ENCODE measurements around the gene CPNE5.

Gene CPNE5

GRCh38 chr6:36743538-36744303 lies 95.5 kb downstream of the CPNE5 start:
- DNase-seq (ENCODE audit: low read depth), result no peak

DNA sequence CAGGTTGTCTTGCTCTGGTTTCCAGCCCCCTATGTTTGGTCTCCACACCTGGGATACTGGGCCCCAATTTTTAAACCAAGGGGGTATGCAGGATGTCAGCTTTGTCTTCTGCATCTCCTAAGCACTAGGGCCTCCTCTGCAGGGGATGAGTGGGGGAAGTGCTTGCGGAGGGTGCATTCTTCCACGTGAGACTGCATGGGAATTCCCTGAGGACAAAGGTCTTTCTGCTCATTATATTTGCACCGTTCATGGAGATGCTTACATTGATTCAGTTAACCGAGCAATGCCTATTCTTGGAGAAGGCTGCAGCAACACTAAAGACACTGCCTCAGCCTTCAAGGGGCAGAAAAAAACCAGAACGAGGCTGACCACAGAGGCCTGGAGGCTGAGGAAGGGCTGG lies 96.2 kb downstream of the CPNE5 start:
- no peak for DNase-seq (ENCODE audit: low read depth)

DNA sequence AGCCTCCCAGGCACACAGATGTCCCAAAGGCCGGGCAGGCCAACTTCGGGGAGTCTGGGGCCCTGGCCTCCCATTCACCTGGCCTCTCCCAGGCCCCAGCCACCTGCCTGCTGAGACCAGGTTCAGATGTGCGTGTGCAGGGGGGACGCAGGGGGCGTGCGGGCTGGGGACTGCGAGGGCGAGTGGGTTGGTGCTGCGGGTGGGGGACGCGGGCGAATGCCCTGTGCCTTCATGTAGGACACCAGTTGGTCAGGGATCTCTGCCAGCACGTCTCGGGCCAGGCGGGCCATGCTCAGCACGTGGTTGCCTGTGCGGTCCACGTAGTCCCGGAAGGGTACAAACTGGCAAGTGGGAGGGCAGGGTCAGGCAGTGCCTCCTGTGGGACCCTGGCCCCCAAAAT lies 97.1 kb downstream of the CPNE5 start:
- no peak for DNase-seq (ENCODE audit: low read depth)

- no peak for DNase-seq (ENCODE audit: low read depth)
Measured at GRCh38 chr6:36740818-36741179, 98.4 kb downstream of the CPNE5 start.

DNA sequence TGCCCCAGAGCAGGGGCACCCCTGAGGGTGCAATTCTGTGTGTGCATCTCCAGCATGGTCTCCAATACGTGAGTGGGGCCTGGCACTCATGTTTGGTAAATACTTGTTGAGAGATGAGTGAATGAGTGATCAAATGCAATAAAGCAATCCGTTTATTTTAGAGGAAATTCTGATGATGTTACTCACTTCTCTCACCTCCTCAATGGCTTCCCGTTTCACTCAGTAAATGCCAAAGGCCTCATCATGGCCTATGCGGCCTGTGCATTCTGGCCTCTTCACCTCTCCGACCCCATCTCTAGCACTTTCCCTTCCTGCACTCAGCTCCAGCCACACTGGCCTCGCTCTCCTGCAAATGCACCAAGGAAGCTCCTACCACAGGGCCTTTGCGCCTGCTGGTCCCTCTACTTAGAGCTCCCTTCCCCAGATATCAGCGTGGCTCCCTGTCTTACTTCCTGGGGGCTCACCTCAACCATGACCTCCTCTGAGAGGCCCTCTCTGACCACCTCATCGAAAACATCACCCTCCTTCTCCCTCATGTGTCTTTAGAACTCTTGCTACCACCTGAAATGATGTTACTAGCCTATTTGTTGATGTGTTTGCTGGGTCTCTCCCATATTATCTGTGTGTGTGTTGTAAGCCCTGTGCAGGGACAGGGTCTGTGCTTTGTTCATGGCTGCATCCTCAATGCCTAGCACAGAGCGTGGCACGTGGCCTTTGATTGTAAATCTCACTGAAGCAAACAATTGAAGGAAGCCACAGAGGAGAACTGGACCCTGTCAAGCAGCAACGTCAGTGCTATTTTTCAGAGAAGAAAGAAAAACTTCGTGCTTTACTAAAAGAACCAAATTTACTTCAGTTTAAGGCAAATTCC lies 99.1 kb downstream of the CPNE5 start:
- no peak for DNase-seq (ENCODE audit: low read depth)

- no peak for DNase-seq (ENCODE audit: low read depth)
Measured at GRCh38 chr6:36738108-36738507, 101.1 kb downstream of the CPNE5 start.

DNA sequence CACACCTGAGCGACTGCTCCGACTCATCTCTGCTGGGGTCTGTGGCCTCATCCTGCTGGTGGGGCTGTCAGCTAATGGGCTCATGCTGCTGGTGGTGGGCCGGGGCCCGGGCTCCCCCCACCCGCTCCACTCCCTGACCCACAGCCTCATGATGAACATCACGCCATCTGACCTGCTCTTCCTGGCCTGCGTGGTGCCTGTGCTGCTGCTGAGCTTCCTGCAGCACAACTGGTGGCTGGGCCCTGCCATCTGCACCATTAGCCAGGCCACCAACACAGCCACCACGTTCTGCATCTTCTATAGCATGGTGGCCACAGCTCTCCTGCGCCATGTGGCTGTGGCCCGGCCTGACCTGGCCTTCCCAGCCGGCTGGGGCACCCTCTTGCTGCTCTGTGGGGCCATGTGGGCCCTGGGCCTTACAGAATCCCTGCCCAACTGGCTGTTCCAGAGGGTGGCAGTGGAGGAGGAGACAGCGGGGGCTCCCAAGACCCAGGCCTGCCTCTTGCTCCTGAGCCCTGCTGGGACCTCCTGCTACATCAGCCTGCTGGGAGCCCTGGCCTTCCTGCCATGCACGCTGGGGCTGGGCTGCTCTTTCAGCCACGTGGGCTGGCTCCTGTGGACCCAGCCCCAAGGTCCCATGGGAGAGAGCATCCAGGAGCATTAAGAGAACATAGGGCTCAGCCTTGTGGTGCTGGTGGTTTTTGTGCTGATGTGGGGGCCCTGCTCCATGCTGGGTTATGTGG lies 102.0 kb downstream of the CPNE5 start:
- no peak for DNase-seq (ENCODE audit: low read depth)

GRCh38 chr6:36735110-36736071 lies 103.9 kb downstream of the CPNE5 start:
- DNase-seq (ENCODE audit: low read depth), result no peak

DNA sequence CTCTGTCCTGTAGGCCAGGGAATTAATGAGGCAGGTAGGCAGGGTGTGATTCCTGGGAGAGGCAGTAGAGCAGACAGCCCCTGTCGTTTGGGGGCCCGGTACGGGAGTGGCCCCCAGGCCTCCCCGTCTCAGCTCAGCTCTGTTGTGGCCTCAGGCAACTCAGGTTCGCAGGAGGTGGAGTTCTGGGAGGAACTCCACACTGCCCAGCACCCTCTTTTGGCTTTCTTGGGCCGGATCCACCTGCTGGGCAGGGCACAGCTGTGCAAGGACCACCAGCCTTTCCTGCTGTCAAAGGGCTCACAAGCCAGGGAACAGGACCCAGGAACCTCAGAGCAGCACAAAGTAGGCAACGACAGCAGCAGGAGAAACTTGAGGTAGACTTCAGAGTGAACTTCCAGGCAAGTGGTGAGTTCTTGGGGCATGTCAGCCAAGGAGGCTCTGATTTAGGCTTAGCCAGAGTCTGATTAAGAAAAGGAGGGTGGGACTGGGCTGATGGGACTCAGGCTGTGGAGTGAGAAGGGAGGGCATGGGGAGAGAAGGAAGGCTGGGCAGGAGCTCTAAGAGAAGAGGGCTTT lies 104.7 kb downstream of the CPNE5 start:
- no peak for DNase-seq (ENCODE audit: low read depth)

GRCh38 chr6:36733300-36733699 lies 105.9 kb downstream of the CPNE5 start:
- DNase-seq (ENCODE audit: low read depth), result no peak

DNA sequence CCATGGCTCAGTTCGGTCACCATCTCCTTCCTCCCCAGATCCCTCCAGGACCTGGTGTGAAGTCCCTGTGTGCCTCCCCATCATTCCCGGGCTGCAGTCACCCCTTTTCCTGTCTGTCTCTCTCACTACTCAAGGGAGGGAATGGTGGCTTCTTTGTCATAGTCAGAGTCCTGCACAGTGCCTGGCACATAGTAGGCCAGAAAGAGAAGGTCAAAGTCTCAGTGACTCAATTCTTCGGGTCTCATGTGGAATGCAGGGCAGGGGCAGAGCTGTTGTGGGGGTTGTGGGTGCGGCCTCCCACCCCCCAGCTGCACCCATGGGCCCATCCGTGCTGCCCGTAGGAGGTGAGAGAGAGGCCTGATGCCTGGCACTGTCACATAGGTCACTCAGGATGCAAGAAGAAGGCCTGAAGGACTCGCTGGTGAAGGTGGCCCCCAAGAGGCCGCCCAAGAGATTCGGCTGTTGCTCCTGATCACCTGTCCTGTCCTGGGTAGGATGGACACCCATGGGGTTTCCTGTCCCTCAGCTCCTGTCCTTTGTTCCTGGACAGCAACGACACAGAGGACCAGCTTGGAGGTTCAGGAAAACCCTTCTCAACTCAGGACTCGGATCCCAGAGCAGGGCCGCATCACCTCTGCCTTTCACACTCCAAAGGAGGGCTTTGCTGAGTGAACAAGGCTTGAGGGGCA lies 107.5 kb downstream of the CPNE5 start:
- no peak for DNase-seq (ENCODE audit: low read depth)

DNA sequence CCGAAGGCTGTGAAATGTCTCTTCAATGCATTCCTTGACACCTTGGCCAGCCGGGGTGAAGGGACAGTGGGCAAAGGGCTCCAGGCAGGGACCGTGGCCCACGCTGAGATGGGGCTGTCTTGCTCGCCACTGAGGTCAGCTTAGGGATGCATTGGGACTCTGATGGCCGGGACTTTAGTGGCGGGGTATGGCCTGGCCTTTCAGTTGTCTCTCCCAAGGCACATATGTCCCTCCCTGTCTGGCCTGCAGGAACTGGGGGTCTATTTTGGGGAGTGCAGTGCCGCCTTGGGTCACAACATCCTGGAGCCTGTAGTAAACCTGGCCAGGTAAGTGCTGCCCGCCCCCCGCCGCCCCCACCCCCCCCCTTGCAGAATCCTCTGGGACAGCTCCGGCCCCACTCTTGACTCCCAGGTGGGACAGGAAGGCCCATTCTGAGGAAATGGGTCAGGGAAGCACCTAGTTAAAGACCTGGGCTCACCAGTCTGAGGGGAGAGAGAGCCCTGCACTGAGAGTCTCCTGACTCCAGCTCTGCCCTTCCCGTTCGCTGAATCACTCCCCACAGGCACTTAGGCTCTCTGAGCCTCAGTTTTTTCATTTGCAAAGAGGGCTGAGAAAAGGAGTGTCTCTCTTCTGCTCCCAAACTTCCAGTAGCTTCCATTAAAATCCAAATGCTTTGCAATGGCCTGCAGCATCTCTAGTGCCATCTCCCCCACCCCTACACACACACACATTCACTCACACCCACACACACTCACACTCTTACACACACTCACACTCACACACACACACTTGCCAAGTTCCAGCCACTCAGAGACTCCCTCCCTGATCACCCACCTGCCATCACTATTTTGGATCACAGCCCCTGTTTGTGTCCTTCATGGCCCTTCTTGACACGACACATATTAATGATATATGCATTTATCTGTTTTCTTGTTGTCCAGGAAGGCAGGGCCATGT lies 108.5 kb downstream of the CPNE5 start:
- DNase-seq (ENCODE audit: low read depth), result no peak

DNA sequence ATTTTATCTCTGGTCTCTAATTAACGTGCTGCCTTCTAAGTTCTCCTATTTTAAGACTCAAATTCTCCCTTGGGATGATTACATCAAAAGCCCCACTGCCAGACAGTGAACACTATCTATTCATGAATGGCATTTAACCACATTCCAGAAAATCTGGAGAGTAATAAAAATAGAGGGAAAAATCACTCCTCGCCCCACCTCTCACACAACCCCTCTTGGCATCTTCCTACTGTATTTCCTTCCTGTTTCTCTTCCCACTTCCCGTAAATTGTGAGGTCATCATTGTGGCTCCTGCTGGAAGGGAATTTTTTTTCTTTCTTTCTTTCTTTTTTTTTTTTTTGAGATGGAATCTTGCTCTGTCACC lies 110.1 kb downstream of the CPNE5 start:
- DNase-seq (ENCODE audit: low read depth), result no peak

DNA sequence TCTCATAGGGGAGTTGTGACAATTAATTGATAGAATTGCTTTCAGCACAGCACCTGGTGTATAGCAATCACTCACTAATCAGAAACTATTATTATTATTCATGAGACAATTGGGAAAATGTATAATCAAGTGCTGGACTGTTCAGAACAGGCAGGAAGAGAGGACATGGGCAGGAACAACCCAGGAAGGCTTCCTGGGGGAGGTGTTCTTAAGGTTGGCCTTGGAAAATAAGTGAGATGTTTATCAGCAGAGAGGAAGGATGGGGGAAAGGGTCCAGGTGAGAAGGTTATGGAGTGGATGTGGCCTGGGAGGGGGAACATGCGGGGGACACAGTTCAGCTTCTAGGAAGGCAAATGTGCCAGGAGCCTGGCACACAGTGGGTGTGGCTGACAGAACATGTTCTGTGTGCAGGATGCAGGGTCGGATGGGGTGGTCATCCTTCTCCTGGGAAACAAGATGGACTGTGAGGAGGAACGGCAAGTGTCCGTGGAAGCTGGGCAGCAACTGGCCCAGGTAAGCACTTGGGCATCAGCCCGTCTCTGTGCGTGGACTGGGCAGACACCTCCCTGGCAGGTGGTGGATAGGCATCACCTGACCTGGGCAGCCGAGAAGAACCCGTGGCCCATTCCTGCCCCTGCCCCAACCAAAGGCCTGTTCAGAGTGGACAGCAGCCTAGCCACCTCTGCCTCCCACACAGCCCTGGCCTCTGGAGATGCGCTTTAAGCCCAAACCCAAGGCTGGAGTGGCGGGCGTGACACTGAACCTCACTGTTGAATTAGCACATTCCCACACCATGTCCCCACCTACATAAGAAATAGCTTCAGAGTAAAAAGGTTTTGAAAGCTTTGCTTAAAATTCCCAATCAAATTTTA lies 110.7 kb downstream of the CPNE5 start:
- DNase-seq (ENCODE audit: low read depth), result no peak

DNA sequence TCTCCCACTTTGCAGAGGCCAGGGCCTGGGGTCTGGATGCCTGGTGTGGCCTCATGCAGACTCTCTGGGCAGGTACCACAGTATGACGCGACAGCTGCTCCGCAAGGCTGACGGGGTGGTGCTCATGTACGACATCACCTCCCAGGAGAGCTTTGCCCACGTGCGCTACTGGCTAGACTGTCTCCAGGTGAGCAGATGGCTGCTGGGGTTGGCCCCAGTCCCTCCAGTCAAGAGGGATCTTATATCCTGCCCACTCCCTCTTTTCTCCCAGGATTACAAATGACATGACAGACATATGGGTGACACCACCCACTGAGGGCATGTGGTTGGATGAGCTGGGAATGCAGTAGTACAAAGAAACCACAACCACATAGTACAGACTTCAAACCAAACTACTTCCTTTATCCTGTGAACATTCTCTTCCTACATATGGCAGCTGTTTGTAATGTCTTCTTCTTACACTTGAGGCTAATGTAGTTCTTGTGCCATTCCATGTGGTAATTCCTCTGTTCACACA lies 111.7 kb downstream of the CPNE5 start:
- no peak for DNase-seq (ENCODE audit: low read depth)

DNA sequence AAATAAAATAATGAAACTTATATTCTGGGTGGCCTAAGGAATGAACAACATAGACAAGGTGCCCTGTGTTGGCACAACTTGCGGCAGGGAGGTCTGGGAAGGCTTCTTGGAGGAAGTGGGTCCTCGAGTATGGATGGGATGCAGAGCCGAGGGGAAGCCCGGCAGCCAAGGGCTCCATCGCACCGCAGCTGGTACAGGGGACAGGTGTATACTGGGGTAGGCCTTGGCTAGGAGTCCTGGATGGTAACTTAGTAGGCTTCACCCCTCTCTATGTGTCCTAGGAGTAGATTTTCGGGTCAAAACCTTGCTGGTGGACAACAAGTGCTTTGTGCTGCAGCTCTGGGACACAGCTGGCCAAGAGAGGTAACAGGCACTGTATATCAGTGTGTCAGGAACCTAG lies 113.7 kb downstream of the CPNE5 start:
- DNase-seq (ENCODE audit: low read depth), result no peak

DNA sequence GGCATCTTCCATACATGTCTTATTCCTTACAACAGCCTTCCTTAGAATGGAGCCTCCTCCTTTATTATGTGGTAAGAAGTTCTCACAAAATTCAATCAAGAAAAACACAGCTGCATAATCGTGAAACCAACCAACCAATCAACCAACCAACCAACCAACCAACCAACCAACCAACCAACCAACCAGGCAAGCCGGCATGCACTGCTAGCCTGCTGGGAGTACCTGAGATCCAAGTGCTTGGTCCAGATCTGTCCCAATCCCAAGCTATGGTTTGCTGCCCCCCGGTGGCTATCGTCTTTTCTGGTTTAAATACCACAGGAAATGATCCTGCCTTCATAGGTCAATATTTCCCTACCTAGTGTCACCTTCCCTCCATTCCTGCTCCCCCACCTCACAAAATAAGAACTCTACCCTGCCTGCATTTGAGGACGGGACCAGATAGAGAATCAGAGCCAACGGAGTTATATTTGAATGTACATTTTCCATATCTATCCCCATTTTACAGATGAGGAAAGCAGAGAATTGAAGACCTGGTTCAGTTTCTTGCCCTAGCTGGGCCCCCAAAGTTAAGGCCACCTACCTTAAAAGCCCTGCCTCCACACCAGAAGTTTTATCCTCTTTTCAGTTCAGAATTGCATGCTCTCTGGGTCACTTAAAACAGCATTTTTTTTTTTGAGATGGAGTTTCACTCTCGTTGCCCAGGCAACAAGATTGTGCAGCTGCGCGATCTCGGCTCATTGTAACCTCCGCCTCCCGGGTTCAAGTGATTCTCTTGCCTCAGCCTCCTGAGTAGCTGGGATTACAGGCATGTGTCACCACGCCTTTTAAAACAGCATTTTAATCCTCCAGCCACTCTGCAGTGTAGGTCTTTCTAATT lies 114.5 kb downstream of the CPNE5 start:
- DNase-seq (ENCODE audit: low read depth), result no peak

Data from T-helper 22 cell (primary cell).